AG08395 (cell line): ENCODE results near the gene FANCE.
"Not testable (repeated sequence)": the region's sequence is repeated elsewhere in the genome, so short reads cannot be mapped to it uniquely, and the experiment has no call there.

Experiments used
- DNase-seq: peaks from one replicate; pipeline ENCODE4 v3.0.0; 2012; ENCODE audit warnings: mixed read lengths, low spot score

Gene FANCE

GRCh38 chr6:35498422-35499067 is 46.4 kb downstream of the FANCE start:
- DNase-seq = no peak

GRCh38 chr6:35499372-35499771 is 47.2 kb downstream of the FANCE start:
- no peak for DNase-seq

GRCh38 chr6:35500782-35501181 is 48.6 kb downstream of the FANCE start:
- peak; percentile 39 for DNase-seq

GRCh38 chr6:35501784-35502183 is 49.6 kb downstream of the FANCE start:
- DNase-seq = no peak

- no peak for DNase-seq
Observed at GRCh38 chr6:35503534-35503933, 51.4 kb downstream of the FANCE start.

- no peak for DNase-seq
Observed at GRCh38 chr6:35505999-35506412, 53.9 kb downstream of the FANCE start.

- no peak for DNase-seq
Observed at GRCh38 chr6:35506536-35506935, 54.4 kb downstream of the FANCE start.

- DNase-seq = no peak
Observed at GRCh38 chr6:35507221-35507620, 55.1 kb downstream of the FANCE start.

- no peak for DNase-seq
Observed at GRCh38 chr6:35508027-35508426, 55.9 kb downstream of the FANCE start.

- DNase-seq = no peak
Observed at GRCh38 chr6:35508542-35508941, 56.4 kb downstream of the FANCE start.

- no peak for DNase-seq
Observed at GRCh38 chr6:35510916-35511561, 58.9 kb downstream of the FANCE start.

GRCh38 chr6:35511562-35511941 is 59.4 kb downstream of the FANCE start:
- no peak for DNase-seq

GRCh38 chr6:35512006-35512405 is 59.9 kb downstream of the FANCE start:
- DNase-seq = no peak

GRCh38 chr6:35512740-35513139 is 60.6 kb downstream of the FANCE start, which contains the start of gene TULP1:
TSS of gene TULP1 (minus strand) at chr6:35512896. CDS start at chr6:35512858, 38 bp downstream.
- DNase-seq = no peak

GRCh38 chr6:35514587-35514986 is 62.4 kb downstream of the FANCE start:
- no peak for DNase-seq

GRCh38 chr6:35515939-35516338 is 63.8 kb downstream of the FANCE start:
- not testable (repeated sequence) for DNase-seq
